NT2/D1 (cell line): ENCODE data around the gene IL4R.

Experiments used
- YY1 ChIP-seq: IDR thresholded peaks from 2 replicates; pipeline ENCODE4 v1.6.1; 2011; ENCODE audit not compliant: insufficient read length, insufficient read depth
- ZNF274 ChIP-seq: IDR thresholded peaks from 2 replicates; pipeline ENCODE4 v1.6.1; 2011; ENCODE audit warnings: mild to moderate bottlenecking, low read depth, low read length

DNA sequence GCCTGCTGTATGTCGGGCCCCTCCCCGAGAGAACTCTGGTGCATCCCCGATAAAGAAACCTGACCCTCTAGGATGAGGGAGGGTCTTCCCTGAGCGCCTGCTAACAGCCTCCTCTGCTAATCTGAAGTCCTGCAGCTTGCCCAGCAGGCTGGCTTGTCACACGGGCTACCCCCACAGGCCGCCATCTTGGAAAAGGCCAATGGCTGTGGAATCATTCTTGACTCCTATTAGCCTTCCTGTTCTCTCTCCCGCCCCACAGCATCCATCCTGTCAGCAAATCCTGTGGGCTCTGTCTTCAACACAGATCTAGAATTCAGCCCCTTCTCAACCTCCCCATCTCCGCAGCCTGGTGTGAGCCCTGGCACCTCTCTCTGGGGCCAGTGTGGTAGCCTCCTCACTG, 12.0 kb downstream of the IL4R start:
- TF ChIP-seq YY1 (no peak), ZNF274 (no peak)
